IMR-90 (cell line): Measurements from ENCODE around the gene DPF3. TPM values are rescaled to one million over a fixed set of nuclear protein-coding genes. Genes with fewer than 3 reads are reported as not detected.
A peak's percentile ranks its signal among the peaks of the same experiment; 100 is the strongest.

Source experiments
- CHD1 ChIP-seq: IDR thresholded peaks from 2 replicates; pipeline ENCODE4 v1.6.1; 2012; ENCODE audit warnings: low read depth, low read length, improper control_type of control experiment
- FOS ChIP-seq: fragments of 150-350 bp; IDR thresholded peaks from 2 replicates; pipeline ENCODE4 v1.6.1; 2016; ENCODE audit warnings: low read depth, low read length
- MAZ ChIP-seq: IDR thresholded peaks from 2 replicates; pipeline ENCODE4 v1.6.1; 2012; ENCODE audit warnings: low read depth, mild to moderate bottlenecking, low read length, improper control_type of control experiment, moderate library complexity, borderline replicate concordance
- USF2 ChIP-seq: fragments of 150-350 bp; IDR thresholded peaks from 2 replicates; pipeline ENCODE4 v1.6.1; 2017; ENCODE audit warnings: mild to moderate bottlenecking, antibody characterized with exemption, low read length, low read depth
- polyA plus RNA-seq, 3 experiments: library from polyadenylated mRNA; depleted of rRNA; stranded (reverse); fragments of >200 nt; gene quantifications; 2 replicates each; pipeline ENCODE4 v1.2.3, GENCODE V29; 2012; ENCODE audit warnings: low replicate concordance in 1 of 3
- total RNA-seq: library from RNA; depleted of rRNA; stranded (reverse); fragments of >200 nt; gene quantifications from 2 replicates; pipeline ENCODE4 v1.2.3, GENCODE V29; 2012
- TF ChIP-seq, protein P1 (sequence below): conservative IDR thresholded peaks from 2 replicates; pipeline ENCODE4 v1.5.1; 2012; ENCODE audit warnings: mild to moderate bottlenecking, low read depth, low read length, improper control_type of control experiment

DPF3 gene
- total and polyA plus RNA-seq, 2 of the 4 experiments (the other 2 are of a cell fraction), result 30.5 to 32.8 TPM

DNA sequence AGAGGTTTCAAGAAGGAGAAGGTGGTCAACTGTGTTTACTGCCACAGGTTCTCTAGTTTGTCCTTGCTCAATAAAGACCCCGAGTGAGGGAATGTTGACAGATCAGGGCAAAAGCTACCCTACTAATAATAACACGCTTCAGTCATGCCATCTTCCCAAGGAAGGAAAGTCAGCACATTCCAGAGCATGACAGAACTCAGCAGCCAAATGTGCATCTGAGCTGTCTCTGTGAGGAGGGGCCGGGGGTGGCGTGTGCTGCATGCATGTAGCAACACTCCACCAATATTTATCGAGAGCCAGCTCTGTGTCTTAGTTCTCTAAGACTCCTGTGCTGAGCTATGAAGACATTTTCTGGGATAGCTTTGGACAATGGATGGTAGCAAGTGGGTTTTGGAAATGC, 260.4 kb downstream of the DPF3 start (continued):
- TF ChIP-seq USF2 (no peak), CHD1 (no peak), MAZ (peak; percentile 22; the same call in 1 of the 2 replicates), FOS (no peak)
- TF ChIP-seq, protein P1, sequence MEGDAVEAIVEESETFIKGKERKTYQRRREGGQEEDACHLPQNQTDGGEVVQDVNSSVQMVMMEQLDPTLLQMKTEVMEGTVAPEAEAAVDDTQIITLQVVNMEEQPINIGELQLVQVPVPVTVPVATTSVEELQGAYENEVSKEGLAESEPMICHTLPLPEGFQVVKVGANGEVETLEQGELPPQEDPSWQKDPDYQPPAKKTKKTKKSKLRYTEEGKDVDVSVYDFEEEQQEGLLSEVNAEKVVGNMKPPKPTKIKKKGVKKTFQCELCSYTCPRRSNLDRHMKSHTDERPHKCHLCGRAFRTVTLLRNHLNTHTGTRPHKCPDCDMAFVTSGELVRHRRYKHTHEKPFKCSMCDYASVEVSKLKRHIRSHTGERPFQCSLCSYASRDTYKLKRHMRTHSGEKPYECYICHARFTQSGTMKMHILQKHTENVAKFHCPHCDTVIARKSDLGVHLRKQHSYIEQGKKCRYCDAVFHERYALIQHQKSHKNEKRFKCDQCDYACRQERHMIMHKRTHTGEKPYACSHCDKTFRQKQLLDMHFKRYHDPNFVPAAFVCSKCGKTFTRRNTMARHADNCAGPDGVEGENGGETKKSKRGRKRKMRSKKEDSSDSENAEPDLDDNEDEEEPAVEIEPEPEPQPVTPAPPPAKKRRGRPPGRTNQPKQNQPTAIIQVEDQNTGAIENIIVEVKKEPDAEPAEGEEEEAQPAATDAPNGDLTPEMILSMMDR, result no peak
